Vagina (tissue), 2 donors: Measurements from ENCODE around the gene PLRG1.

ENCODE experiments used
- CTCF ChIP-seq, 3 experiments: fragments of 450-650 bp in 2 of 3; fragments of 200-600 bp in 1 of 3; sonication (generic) in 1 of 3; IDR thresholded peaks; one replicate each; pipeline ENCODE4 v1.5.1; 2017 to 2019; ENCODE audit warnings: antibody characterized with exemption in 3 of 3, mild to moderate bottlenecking in 2 of 3, moderate library complexity in 2 of 3
- POLR2A ChIP-seq, 2 donors: fragments of 450-650 bp; IDR thresholded peaks; one replicate each; pipeline ENCODE4 v1.6.1; 2017; ENCODE audit warnings: antibody characterized with exemption in 2 of 2, mild to moderate bottlenecking in 2 of 2, moderate library complexity in 2 of 2
- POLR2AphosphoS5 ChIP-seq, 2 donors: sonication (generic); formaldehyde crosslinking; IDR thresholded peaks; one replicate each; pipeline ENCODE4 v1.9.0; 2017; ENCODE audit warnings: antibody characterized with exemption in 2 of 2, mild to moderate bottlenecking in 2 of 2, low read depth in 1 of 2; ENCODE audit not compliant: insufficient read depth in 1 of 2

- no peak for TF ChIP-seq CTCF (IDR thresholded peaks at IDR 0.05)
- no peak for TF ChIP-seq POLR2A (IDR thresholded peaks at IDR 0.05)
- TF ChIP-seq POLR2AphosphoS5 (IDR thresholded peaks at IDR 0.05; ENCODE audit: insufficient read depth in 1 of 2, low read depth in 1 of 2): no peak
These were observed 23.1 kb upstream of the PLRG1 start for GRCh38 chr4:154573190-154573870.
